GM18951 (cell line): ENCODE results near the gene EVX2.

ENCODE experiments used
- POLR2A ChIP-seq: IDR thresholded peaks from 4 replicates; pipeline ENCODE4 v1.6.1; 2011; ENCODE audit warnings: mild to moderate bottlenecking; ENCODE audit not compliant: insufficient read length, insufficient read depth; ENCODE audit errors: extremely low read depth
- in situ Hi-C: fragments of 300-500 bp; cut with MboI; formaldehyde crosslinking; loops from one replicate; pipeline ENCODE4 v1.12.0; 2022; ENCODE audit warnings: low sequenced_read_pairs, mixed read lengths, inconsistent platforms; ENCODE audit not compliant: unreplicated experiment

The EVX2 gene

DNA sequence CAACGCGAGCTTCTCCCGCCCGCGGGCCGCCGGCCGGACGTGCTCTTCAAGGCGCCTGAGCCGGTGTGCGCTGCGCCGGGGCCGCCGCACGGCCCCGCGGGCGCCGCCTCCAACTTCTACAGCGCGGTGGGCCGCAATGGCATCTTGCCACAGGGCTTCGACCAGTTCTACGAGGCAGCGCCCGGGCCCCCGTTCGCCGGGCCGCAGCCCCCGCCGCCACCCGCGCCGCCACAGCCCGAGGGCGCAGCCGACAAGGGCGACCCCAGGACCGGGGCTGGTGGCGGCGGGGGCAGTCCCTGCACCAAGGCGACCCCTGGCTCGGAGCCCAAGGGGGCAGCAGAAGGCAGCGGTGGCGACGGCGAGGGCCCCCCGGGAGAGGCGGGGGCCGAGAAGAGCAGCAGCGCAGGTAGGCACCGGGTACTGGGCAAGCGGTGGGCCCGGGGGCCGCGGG, 24.0 kb upstream of the EVX2 start:
- in situ Hi-C loops = no loop called here

DNA sequence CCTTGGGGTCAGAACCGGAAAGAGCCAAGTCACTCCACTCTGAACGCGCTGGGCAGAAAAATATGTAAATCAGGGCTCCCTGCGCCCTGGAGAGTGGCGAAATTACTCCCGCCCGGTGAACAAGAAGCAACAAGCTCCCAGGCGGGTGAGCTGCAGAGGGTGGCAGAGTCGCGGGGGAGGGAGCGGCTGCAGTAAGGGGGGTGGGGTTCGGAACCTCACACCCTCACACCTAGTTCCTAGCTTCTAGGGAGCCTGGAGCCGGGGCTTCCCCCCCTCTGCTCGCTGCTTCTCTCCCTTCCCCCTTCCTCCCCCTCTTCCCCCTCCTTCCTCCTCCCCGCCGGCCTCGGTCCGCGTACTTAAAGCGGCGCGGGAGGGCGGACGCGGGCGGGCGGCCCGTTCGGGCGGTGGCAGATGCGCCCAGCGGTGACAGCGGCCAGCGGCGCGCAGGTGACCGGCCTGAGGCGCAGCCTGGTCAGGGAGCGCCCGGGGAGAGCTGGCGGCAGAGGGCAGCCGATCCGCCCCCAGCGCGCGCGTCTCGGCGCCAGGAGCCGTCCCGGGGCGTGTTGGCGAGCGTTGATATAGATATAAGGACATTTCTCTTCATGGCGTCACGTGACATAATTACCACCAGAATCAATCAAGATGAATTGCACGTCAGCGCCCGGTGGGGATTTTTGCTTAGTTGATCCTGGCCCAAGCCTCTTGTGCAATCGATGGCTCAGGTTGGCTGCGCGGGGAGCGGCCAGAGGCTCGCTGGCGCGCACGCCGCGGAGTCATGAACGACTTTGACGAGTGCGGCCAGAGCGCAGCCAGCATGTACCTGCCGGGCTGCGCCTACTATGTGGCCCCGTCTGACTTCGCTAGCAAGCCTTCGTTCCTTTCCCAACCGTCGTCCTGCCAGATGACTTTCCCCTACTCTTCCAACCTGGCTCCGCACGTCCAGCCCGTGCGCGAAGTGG, 23.1 kb upstream of the EVX2 start, which contains the start of gene HOXD11:
HOXD11 (plus strand) TSS at position 700 of the 959 bp plus-strand sequence; CDS start at position 776, 76 bp downstream.
- TF ChIP-seq POLR2A = no peak
- in situ Hi-C loops = no loop called here

More for the DNA sequence above, 24.0 kb upstream of the EVX2 start:
- TF ChIP-seq POLR2A = no peak

- in situ Hi-C loops = no loop called here
- no peak for TF ChIP-seq POLR2A
These were observed 22.2 kb upstream of the EVX2 start for GRCh38 chr2:176105730-176106580.

DNA sequence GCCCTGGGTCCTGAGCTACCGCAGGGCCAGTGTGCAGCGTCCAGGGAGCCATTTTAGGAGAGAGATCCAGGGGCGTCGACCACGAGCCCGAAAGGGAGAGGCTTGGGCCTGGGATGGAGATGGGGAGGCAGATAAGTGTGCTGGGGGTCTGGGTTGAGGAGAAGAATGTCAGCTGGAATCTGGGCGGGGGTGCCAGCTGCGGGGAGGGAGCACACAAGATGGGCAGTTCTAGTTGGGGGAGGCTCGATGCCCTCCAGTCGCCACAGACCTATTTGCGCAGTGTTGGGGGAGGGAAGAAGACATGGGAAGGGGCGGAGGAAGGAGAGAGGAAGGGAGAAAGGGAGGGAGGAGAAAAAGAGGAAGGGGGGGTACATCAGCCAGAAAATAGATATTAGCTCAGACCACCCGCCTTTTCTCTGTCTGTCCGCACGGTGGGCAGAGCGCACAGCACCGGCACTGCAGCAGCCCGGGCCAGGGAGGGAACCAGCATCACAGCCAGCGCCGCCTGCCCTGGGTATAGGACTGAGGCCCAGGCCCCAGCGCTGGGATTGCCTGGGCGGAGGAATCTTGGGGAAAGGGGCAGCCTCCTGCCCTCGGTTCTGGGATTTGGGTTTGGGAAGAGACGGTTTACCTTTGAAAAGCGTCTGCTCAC, 21.4 kb upstream of the EVX2 start:
- TF ChIP-seq POLR2A = no peak
- in situ Hi-C loops = no loop called here

- in situ Hi-C loops = no loop called here
- TF ChIP-seq POLR2A = no peak
These were observed 20.7 kb upstream of the EVX2 start for GRCh38 chr2:176104316-176105077.

GRCh38 chr2:176103742-176104315, 20.1 kb upstream of the EVX2 start:
- no peak for TF ChIP-seq POLR2A
- in situ Hi-C loops = no loop called here

DNA sequence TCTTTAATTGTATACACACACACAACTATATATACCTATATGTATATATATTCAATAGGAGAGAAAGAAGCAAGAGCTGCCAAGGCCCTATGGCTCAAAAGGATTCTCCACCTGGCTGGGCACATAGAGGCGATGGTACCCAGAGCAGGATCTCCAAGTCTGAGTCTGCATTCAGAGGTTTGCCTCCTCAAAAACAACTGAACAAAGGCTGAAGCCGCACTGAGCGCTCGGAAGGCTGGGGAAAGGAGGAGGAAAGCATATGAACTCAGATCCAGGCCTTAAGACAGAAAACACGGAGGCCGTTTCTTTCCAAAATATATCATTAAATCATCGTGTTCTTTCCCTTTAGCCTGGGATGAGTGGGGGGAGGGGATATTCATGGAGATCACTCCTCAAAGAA, 19.4 kb upstream of the EVX2 start:
- in situ Hi-C loops = no loop called here
- no peak for TF ChIP-seq POLR2A

DNA sequence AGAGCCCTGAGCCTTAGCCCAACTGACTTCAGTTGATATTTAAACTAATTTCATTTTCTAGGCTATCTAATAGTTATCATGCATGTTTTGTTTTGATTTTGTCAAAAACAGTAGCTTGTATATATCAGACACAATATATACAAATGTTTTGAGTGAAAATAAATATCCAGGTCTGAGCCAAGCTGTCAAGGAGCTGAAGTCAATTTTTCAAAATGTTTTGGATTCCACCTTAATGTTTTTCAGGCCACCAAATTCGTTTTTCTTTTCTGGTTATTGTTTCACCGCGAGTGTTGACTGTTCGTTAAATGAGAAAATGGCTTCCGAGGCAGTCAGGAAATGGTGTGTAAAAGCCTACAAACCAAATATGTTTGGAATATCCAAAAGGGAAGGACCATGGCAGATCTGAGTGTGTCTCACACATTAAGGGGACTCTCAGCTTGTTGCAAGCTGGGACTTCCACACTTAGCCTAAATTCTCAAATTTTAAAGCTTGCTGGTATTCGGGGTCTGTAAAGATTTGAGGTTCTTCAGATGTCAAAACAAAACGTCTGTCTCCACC, 18.6 kb upstream of the EVX2 start:
- no peak for TF ChIP-seq POLR2A
- in situ Hi-C loops = no loop called here

GRCh38 chr2:176101842-176102241, 18.1 kb upstream of the EVX2 start:
- no peak for TF ChIP-seq POLR2A
- in situ Hi-C loops = no loop called here

GRCh38 chr2:176101216-176101830, 17.6 kb upstream of the EVX2 start:
- TF ChIP-seq POLR2A = no peak
- in situ Hi-C loops = no loop called here

DNA sequence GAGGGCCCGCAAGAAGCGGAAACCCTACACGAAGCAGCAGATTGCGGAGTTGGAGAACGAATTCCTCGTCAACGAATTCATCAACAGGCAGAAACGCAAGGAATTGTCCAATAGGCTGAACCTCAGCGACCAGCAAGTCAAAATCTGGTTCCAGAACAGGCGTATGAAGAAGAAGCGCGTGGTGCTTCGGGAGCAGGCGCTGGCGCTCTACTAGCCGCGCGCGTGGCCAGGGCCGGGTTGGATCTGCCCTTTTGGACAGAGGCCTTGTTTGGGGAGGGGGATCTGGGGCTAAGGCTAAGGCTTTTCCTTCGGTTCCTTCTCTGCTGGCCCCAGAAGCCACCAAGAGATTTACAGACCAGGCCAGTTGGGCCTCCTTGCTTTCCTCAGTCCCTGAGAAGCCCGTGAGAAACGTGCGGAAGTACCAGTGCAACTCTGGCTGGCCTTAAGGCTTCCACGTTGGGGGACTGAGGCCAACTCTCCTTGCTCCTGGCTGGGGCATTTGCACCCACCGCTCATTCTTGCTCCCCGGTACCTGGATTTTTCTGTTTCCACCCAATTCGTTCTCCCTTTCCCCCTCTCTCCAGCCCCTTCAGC, 16.9 kb upstream of the EVX2 start:
- TF ChIP-seq POLR2A = no peak
- in situ Hi-C loops = no loop called here
